ENCODE measurements around the gene MRTFA.

DNA sequence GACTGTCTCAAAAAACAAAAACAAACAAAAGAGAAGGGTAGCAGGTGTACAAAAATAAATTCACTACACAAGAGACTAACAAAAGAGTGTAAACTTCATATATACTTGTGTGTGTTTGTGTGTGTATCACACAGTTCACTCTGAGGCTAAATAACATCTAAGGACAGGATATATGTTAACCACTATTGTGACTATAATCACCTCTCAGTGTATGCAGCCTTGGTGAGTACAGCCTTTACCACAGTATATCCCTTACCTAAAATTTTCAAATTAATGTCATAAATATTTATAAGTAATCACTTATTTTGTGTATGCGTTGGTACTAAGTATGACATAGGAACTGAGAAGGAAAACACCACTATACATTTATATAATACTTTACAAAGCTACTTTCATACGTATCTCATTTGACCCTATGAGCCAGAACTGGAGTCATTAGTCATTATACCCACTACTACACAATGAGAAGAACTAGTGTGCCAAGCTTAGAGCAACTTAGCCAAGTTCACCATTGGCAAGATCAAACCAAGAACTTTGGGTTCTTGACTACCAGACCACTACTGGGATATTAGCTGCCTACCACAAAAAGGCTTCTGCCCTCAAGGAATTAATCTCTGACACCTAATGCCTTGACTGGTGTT lies 149.4 kb downstream of the MRTFA start:
- TF ChIP-seq, protein P1, sequence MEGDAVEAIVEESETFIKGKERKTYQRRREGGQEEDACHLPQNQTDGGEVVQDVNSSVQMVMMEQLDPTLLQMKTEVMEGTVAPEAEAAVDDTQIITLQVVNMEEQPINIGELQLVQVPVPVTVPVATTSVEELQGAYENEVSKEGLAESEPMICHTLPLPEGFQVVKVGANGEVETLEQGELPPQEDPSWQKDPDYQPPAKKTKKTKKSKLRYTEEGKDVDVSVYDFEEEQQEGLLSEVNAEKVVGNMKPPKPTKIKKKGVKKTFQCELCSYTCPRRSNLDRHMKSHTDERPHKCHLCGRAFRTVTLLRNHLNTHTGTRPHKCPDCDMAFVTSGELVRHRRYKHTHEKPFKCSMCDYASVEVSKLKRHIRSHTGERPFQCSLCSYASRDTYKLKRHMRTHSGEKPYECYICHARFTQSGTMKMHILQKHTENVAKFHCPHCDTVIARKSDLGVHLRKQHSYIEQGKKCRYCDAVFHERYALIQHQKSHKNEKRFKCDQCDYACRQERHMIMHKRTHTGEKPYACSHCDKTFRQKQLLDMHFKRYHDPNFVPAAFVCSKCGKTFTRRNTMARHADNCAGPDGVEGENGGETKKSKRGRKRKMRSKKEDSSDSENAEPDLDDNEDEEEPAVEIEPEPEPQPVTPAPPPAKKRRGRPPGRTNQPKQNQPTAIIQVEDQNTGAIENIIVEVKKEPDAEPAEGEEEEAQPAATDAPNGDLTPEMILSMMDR (IDR thresholded peaks at IDR 0.05; ENCODE audit: insufficient read depth, low read length, poor library complexity, severe bottlenecking) = no peak
- TF ChIP-seq EZH2phosphoT487 (conservative IDR thresholded peaks at IDR 0.05; ENCODE audit: low read length) = no peak

Data from SU-DHL-6 (cell line).